HCT116 (cell line): ENCODE results near the gene TIMM44.

ENCODE experiments used
- CBX3 ChIP-seq: IDR thresholded peaks from 2 replicates; pipeline ENCODE4 v1.6.1; 2012; ENCODE audit warnings: low read depth
- CEBPB ChIP-seq: IDR thresholded peaks from 2 replicates; pipeline ENCODE4 v1.6.1; 2012; ENCODE audit warnings: low read depth
- ELF1 ChIP-seq: IDR thresholded peaks from 2 replicates; pipeline ENCODE4 v1.6.1; 2012; ENCODE audit warnings: low read depth, borderline replicate concordance
- EZH2phosphoT487 ChIP-seq: fragments of 200-600 bp; IDR thresholded peaks from 2 replicates; pipeline ENCODE4 v1.6.1; 2018; ENCODE audit warnings: antibody characterized with exemption, borderline replicate concordance
- FOSL1 ChIP-seq: IDR thresholded peaks from 2 replicates; pipeline ENCODE4 v1.6.1; 2012; ENCODE audit warnings: low read depth
- POLR2A ChIP-seq: IDR thresholded peaks from 2 replicates; pipeline ENCODE4 v1.7.0; 2011; ENCODE audit warnings: borderline replicate concordance; ENCODE audit not compliant: insufficient read depth, insufficient read length; ENCODE audit errors: extremely low read depth
- POLR2AphosphoS5 ChIP-seq: IDR thresholded peaks from 2 replicates; pipeline ENCODE4 v1.6.1; 2011; ENCODE audit warnings: mild to moderate bottlenecking, low read depth, low read length, moderate library complexity
- RAD21 ChIP-seq: IDR thresholded peaks from 2 replicates; pipeline ENCODE4 v1.6.1; 2012; ENCODE audit warnings: low read depth, mild to moderate bottlenecking
- REST ChIP-seq: IDR thresholded peaks from 2 replicates; pipeline ENCODE4 v1.6.1; 2012; ENCODE audit warnings: low read depth
- SIN3A ChIP-seq: IDR thresholded peaks from 2 replicates; pipeline ENCODE4 v1.6.1; 2012; ENCODE audit warnings: low read depth
- SP1 ChIP-seq: IDR thresholded peaks from 2 replicates; pipeline ENCODE4 v1.6.1; 2012; ENCODE audit warnings: low read depth
- YY1 ChIP-seq: IDR thresholded peaks from 2 replicates; pipeline ENCODE4 v1.6.1; 2011; ENCODE audit warnings: low read length, low read depth, moderate library complexity, mild to moderate bottlenecking; ENCODE audit not compliant: insufficient replicate concordance; ENCODE audit errors: extremely low read depth
- TF ChIP-seq, protein P1 (sequence below), 3 experiments: fragments of 200-600 bp in 1 of 3; sonication (generic) in 1 of 3; IDR thresholded peaks in 2 of 3; conservative IDR thresholded peaks in 1 of 3; 2 replicates each; pipeline ENCODE4 v1.5.1; 2012 to 2017; ENCODE audit warnings: low read depth in 2 of 3, low read length in 2 of 3, antibody characterized with exemption in 1 of 3, borderline replicate concordance in 1 of 3, control low read depth in 1 of 3, mild to moderate bottlenecking in 1 of 3, mixed read lengths in 1 of 3, mixed run types in 1 of 3, moderate library complexity in 1 of 3; ENCODE audit not compliant: insufficient read depth in 1 of 3

DNA sequence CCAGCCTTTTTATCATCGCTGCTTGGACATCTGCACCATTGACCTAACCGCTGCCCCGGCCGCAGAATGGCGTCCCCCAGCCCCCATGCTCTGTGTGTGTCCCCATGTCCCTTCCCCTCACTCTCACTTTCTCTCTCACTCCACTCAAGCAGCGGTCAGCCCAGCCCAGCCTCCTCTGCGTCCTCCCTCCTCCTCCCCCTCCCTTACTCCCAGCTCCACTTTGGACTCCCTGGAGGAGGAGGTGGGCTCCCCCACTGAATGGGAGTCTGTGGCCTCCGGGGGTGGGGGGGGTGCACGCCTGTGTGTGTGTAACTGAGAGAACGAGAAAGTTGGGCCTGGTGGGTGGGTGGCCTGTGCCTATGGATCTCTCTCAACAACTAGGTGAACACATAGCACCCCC is 37.6 kb downstream of the TIMM44 start:
- TF ChIP-seq, protein P1, sequence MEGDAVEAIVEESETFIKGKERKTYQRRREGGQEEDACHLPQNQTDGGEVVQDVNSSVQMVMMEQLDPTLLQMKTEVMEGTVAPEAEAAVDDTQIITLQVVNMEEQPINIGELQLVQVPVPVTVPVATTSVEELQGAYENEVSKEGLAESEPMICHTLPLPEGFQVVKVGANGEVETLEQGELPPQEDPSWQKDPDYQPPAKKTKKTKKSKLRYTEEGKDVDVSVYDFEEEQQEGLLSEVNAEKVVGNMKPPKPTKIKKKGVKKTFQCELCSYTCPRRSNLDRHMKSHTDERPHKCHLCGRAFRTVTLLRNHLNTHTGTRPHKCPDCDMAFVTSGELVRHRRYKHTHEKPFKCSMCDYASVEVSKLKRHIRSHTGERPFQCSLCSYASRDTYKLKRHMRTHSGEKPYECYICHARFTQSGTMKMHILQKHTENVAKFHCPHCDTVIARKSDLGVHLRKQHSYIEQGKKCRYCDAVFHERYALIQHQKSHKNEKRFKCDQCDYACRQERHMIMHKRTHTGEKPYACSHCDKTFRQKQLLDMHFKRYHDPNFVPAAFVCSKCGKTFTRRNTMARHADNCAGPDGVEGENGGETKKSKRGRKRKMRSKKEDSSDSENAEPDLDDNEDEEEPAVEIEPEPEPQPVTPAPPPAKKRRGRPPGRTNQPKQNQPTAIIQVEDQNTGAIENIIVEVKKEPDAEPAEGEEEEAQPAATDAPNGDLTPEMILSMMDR (IDR thresholded peaks at IDR 0.05 in 2 of 3, conservative IDR thresholded peaks at IDR 0.05 in 1 of 3; ENCODE audit: borderline replicate concordance in 1 of 3, insufficient read depth in 1 of 3, low read depth in 2 of 3, low read length in 2 of 3): no peak
- TF ChIP-seq POLR2AphosphoS5 (no peak), CEBPB (no peak), POLR2A (no peak), YY1 (no peak), EZH2phosphoT487 (no peak), RAD21 (no peak), SIN3A (no peak), CBX3 (no peak), REST (no peak), ELF1 (no peak), SP1 (no peak), FOSL1 (no peak)
